Measurements from ENCODE around the gene RTN1.
A peak's percentile ranks its signal among the peaks of the same experiment; 100 is the strongest.

The RTN1 gene

DNA sequence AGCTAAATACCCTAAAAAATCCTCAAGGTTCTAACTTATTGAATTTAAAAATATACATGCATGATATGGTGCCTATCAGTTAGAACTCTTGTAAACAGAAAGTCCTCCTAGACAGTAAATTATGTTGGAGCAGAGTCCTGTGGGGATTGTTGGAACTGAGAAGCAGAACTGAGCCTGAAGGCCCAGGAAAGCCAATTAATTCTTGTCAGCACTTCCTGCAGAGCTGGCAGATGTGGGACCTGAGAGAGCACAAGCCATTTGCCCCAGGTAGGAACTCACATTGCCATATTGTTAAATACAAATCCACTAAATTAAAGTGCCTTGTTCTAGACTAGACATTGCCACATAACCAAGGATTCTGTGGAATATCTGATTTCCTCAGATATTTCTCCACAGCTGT is 117.1 kb downstream of the RTN1 start:
- TF ChIP-seq, protein P1, sequence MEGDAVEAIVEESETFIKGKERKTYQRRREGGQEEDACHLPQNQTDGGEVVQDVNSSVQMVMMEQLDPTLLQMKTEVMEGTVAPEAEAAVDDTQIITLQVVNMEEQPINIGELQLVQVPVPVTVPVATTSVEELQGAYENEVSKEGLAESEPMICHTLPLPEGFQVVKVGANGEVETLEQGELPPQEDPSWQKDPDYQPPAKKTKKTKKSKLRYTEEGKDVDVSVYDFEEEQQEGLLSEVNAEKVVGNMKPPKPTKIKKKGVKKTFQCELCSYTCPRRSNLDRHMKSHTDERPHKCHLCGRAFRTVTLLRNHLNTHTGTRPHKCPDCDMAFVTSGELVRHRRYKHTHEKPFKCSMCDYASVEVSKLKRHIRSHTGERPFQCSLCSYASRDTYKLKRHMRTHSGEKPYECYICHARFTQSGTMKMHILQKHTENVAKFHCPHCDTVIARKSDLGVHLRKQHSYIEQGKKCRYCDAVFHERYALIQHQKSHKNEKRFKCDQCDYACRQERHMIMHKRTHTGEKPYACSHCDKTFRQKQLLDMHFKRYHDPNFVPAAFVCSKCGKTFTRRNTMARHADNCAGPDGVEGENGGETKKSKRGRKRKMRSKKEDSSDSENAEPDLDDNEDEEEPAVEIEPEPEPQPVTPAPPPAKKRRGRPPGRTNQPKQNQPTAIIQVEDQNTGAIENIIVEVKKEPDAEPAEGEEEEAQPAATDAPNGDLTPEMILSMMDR (conservative IDR thresholded peaks at IDR 0.05; ENCODE audit: low read depth, low read length) = no peak
- no peak for DNase-seq (ENCODE audit: low read depth)
- H3K4me3 ChIP-seq (ENCODE audit: low read length) = no peak overlapping the region

DNA sequence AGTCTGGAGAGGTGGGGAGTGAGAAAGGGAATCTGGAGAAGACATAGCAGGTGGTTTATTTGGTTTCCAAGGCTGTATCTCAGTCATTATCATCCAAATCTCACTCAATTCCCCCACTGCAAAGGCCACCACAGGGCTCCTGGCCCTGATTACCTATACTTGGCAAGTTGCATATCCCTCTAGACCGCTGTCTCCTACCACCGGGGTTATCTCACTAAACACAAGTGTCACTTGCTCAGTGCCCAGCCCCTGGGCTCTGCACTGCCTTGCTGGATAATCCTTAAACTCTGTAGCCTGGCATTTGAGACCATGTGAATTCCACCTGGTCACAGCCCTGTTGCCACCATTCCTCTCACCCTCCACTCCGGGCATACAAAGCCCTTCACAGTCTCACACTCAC is 119.0 kb downstream of the RTN1 start:
- DNase-seq (ENCODE audit: low read depth) = no peak
- TF ChIP-seq, protein P1 (conservative IDR thresholded peaks at IDR 0.05; ENCODE audit: low read depth, low read length) = no peak
- no peak overlapping the region for H3K4me3 ChIP-seq (ENCODE audit: low read length)

DNA sequence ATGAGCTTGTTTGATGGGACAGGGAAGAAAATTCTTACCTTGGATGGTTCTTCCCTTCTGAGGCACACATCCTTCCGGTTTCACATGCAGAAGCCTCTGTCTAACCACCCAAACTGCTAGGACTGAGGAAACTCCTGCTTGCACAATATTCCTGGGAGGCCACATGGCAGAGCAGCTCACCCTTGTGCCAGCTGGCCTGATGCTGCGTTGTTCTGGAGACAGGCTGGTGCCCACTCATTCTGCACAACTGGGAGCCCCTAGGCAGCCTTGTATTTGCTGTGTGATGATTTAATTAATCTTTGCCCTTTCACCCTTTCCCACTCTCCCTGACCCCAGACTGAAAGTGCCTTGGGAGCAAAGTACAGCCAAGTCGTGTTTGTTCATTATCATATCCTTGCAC is 130.8 kb downstream of the RTN1 start:
- TF ChIP-seq, protein P1 (conservative IDR thresholded peaks at IDR 0.05; ENCODE audit: low read depth, low read length) = no peak
- no peak overlapping the region for H3K4me3 ChIP-seq (ENCODE audit: low read length)
- DNase-seq (ENCODE audit: low read depth) = no peak

DNA sequence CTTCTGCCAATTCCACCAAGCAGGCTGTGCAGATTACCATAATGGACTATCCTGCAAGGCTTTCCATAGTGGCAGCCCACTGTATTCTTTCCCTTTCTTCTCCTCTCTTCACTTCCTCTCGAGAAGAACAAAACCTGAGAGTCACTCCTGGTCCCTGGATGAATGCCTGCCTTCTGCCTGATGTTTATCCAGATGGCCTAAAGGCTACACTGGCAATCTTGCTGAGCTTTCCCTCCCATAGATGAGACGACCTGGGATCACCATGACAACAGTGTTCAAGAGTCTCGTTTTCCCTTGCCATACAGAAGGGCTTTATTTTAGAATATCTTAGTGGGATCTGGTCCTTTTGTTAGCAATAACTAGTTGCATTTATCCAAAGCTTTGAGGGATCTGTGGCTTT is 142.3 kb downstream of the RTN1 start:
- no peak for DNase-seq (ENCODE audit: low read depth)
- TF ChIP-seq, protein P1 (conservative IDR thresholded peaks at IDR 0.05; ENCODE audit: low read depth, low read length) = no peak
- H3K4me3 ChIP-seq (ENCODE audit: low read length) = no peak overlapping the region

DNA sequence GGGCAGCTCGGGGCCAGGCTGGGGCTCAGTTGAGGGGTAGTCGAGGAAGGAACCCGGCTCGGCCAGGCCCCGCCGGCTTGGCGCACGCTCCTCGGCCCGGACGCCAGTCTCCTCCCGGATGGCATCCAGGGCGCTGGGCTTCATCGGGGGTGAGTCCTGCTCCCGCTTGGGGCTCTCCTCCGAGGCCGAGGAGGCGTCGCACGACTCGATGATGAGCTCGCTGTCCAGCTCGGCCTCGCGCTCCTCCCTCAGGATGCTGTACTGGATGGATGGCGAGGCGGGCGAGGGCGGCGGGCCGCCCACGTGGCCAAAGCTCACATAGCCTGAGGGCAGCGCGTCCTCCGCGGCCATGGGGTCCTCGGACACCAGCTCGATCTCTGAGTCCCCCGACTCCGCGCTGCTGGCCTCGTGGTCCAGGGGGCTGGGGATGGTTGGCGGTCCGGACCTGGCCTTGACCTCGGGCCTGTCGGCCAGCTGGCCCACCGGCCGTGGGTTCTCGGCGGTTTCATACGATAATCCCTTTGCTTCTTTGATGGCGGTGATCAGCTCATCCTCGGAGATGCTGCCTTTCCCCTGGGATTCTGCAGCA is 143.4 kb downstream of the RTN1 start:
- no peak for DNase-seq (ENCODE audit: low read depth)
- TF ChIP-seq, protein P1 (conservative IDR thresholded peaks at IDR 0.05; ENCODE audit: low read depth, low read length) = no peak
- H3K4me3 ChIP-seq (ENCODE audit: low read length) = no peak overlapping the region

DNA sequence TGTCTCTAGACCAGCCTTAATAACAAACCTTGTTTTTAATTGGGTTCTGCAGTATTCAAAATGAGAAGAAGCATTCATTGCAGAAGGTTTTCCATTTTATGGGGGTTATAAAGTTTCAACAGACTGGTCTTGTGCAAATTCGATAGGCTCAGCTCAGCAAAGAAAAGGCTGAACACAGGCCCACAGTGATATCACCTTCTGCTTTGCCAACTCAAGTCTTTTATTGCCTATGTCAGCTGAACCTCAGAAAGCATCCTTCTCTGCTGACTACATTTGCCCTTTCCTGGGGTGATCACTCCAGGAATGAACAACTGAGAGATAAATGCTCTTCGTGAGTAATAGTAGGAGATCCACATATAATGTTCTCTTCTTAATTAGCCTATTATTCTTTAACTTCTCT is 159.5 kb downstream of the RTN1 start:
- DNase-seq (ENCODE audit: low read depth) = no peak
- no peak overlapping the region for H3K4me3 ChIP-seq (ENCODE audit: low read length)
- TF ChIP-seq, protein P1 (conservative IDR thresholded peaks at IDR 0.05; ENCODE audit: low read depth, low read length) = no peak

DNA sequence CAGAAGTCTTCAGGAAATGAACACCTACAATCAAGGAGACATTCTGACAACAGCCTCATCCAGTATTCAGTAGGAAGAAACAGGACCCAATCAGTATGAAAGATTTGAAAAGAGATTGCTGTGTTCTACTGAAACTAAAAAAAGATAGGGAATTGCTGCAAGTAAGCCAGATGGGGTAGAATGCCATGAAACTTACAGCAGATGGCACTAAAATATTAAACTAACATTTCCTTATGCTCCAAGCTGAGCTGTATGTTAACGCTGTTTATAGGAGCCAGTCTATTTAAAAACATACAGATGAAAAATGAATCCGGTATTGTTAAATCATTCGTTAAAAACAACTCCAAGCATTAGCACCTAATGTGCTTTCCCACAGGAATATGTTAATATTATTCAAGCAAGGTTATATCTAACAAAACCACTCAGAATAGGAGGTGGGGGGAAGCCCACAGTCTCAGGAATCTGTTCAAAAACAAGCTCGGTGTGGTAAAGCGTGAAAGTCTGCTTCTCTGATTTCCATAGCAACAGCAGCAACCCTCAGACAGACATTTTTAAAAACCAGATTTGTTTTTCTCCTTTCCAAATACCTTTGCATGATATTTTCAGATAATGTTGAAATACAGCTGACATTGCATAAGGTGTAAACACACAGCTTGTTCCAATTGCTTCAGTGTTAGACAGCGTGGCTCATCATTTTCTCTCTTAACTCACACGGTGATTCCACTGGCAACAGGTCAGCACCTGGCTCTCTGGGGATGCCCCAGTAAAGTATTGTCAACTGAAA is 162.6 kb downstream of the RTN1 start:
- no peak overlapping the region for H3K4me3 ChIP-seq (ENCODE audit: low read length)
- TF ChIP-seq, protein P1 (conservative IDR thresholded peaks at IDR 0.05; ENCODE audit: low read depth, low read length) = peak; percentile 29
- no peak for DNase-seq (ENCODE audit: low read depth)
